ENCODE results near the gene LRRC8B.

The LRRC8B gene

GRCh38 chr1:89548122-89548857 lies 23.7 kb downstream of the LRRC8B start:
- no peak for DNase-seq

- no peak for DNase-seq
Observed at GRCh38 chr1:89550995-89551394, 26.4 kb downstream of the LRRC8B start.

- DNase-seq, result peak; percentile 18
Observed at GRCh38 chr1:89552471-89553081, 27.9 kb downstream of the LRRC8B start.

- no peak for DNase-seq
Observed at GRCh38 chr1:89553157-89553556, 28.5 kb downstream of the LRRC8B start.

- DNase-seq, result no peak
Observed at GRCh38 chr1:89555550-89555949, 30.9 kb downstream of the LRRC8B start.

DNA sequence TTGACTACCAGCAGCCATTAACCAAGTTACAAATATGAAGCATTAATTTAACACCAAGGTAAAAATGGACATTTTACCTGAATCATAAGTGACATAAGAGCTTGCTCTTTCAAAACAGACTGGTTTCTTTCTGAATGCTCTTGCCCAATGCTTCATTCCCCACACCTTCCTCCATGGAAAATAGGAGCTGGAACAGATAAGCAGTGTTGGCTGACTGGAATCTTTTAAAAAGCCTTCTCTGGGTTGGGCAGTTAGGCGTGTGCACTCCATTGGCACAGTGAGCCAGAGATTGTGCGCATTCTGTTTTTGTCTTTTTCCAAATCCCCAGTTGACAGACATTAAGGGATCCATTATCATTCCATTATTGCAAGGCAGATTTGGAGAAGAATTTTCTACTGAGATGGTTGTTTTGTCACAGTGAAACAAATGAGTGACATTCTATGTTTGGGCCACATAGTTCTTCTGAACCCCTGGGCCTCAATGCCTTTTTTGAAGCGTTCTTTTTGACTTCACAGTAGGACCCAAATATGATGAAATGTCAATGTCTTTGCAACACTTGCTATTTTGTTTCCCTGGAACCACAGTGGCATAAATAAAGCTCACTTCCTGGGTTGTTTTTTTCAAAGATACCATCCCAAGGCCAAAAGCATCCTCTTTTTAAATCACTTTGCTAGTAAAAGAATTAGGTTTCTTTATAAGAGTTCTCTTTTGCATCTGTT lies 32.3 kb downstream of the LRRC8B start:
- no peak for DNase-seq

DNA sequence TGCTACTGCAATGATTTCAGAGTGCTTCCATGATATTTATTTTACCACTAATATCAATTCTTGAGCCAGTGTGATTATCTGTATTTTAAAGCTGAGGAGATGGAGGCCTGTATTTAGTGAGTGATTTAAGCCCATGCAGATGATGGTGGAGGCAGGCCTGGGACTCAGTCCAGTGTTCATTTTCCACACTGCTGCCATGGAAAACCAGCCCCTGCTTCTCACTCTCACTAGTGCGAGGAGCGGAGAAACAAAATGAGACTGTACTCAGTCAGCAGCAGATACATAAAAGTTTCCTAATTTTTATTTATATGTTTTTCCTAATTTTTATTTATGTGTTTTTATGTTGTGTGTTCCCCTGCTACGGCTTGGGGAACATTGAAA lies 32.8 kb downstream of the LRRC8B start:
- no peak for DNase-seq

- no peak for DNase-seq
Observed at GRCh38 chr1:89557956-89558355, 33.3 kb downstream of the LRRC8B start.

DNA sequence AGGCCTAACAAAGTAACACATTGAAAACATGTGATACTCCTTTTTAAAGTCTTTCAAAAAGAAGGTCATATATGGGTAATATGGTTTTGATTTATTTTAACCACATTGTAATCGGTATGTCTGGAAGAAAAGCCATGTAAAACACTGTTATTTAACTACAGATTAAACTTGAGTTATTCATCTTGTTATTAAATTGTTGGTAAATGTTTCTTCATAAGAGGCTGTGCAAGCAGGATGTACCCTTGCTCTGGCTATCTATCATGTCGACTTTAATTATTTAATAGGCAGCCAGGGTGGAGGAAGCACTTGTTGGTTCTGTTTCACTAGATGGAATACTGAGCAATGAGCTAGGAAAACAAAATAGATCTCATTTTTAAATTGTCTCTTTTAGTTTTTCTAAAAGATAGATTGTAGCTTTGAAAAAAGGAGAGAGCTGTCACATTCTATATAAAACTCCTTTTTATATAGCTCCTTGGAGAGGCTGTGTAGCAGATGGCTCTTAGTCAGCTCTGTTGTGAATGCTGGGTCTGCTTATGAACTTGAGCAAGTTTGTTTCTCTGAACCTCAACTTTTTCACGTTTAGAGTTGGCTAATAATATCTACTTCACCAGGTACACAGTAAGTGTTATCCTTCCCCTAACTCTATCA lies 39.5 kb downstream of the LRRC8B start:
- DNase-seq, result peak; percentile 68

DNA sequence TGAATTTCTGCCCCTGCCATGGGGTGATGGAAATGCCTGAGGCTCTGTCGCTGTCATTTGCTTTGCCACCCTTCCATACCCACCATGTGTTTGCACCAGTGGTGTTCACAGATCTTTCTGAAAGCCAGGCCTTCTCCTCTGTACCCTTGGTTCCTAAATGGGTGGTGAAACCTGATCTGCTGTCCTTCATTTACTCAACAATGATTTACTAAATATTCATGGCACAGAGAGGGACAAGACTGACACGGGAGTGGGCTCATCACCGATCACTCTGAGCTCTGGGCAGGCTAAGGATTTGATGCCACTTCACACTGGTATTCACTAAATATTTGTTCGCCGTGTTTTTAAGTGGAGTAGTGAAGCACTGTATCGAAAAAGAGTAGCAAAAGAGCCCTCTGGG lies 40.9 kb downstream of the LRRC8B start:
- DNase-seq, result no peak

GRCh38 chr1:89566761-89567174 lies 42.1 kb downstream of the LRRC8B start:
- DNase-seq, result no peak

- no peak for DNase-seq
Observed at GRCh38 chr1:89567797-89568196, 43.2 kb downstream of the LRRC8B start.

DNA sequence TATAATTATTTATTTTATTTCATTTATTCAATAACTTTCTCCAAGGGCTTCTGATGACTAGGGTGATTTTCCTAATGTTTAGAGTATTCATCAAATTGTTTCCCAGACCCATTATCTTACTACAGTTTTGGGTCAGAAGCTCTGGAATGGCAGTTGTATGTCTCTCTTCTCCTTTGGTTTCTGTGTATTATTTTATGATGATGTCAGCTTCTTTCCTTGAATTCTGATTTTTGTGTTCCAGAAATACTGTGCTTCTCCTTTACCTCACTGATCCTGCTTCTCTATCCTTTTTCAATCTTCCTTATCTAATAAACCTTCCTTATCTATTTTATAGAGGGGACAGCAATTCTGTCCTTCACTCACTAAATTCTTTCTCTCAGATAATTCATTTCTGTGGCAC lies 48.8 kb downstream of the LRRC8B start:
- no peak for DNase-seq

GRCh38 chr1:89574621-89575020 lies 50.0 kb downstream of the LRRC8B start:
- DNase-seq, result no peak

DNA sequence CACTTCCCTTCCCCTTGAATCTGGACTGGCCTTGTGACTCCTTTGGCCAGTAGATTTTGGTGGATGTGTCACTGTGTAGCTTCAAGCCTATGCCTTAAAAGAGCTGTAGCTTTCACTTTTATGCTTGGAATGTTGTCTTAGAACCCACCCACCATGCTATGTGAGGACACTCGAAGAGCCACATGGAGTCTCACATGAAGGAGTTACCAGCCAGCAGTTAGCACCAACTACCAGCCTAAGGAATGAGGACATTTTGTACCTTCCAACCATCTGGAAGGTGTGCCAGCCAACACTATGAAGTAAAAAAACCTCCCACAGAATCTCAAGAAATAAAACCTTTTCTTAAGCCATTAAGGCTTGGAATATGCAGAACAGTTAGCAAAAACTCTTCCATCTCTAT lies 50.6 kb downstream of the LRRC8B start:
- DNase-seq, result no peak

- no peak for DNase-seq
Observed at GRCh38 chr1:89576013-89576412, 51.4 kb downstream of the LRRC8B start.

DNA sequence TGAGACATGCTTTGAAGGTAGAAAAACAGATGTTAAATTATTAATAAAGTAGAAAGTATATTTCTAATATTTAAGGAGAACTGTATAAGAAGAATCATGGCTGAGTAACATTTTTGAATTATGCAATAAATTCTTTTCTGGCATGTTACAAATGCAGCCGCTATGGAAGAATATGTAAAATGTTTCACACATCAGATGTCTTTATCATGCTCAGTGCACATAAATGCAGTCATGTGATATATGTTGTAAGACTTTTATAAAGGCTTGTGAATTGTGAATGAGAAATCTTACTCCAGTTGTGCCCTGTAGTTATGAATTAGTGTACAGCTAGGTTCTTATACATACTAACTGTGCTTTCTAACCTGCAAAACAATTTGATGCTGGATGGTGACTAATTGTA lies 53.5 kb downstream of the LRRC8B start:
- DNase-seq, result peak; percentile 35

- DNase-seq, result no peak
Observed at GRCh38 chr1:89578946-89579684, 54.5 kb downstream of the LRRC8B start.

- DNase-seq, result no peak
Observed at GRCh38 chr1:89580036-89580435, 55.4 kb downstream of the LRRC8B start.

GRCh38 chr1:89581859-89582258 lies 57.2 kb downstream of the LRRC8B start:
- DNase-seq, result no peak

- DNase-seq, result no peak
Observed at GRCh38 chr1:89582571-89582970, 57.9 kb downstream of the LRRC8B start.

DNA sequence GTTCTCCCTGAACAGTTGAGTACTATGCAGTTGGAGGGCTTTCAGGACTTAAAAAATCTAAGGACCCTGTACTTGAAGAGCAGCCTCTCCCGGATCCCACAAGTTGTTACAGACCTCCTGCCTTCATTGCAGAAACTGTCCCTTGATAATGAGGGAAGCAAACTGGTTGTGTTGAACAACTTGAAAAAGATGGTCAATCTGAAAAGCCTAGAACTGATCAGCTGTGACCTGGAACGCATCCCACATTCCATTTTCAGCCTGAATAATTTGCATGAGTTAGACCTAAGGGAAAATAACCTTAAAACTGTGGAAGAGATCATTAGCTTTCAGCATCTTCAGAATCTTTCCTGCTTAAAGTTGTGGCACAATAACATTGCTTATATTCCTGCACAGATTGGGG lies 59.6 kb downstream of the LRRC8B start:
- no peak for DNase-seq

- no peak for DNase-seq
Observed at GRCh38 chr1:89584781-89585180, 60.2 kb downstream of the LRRC8B start.

Data from fibroblast of skin of abdomen (primary cell).